H9 (cell line): ENCODE measurements around the gene OGFR. TPM values are rescaled to one million over a fixed set of nuclear protein-coding genes. Genes with fewer than 3 reads are reported as not detected.

ENCODE experiments used
- DNase-seq: peaks from one replicate; pipeline ENCODE4 v3.0.0-alpha.2; 2017
- H2AFZ ChIP-seq: one replicate; pipeline ENCODE4 v1.6.1; 2013; ENCODE audit warnings: mild to moderate bottlenecking, low read length, control low read depth, moderate library complexity
- H2AK5ac ChIP-seq: 2 replicates; pipeline ENCODE4 v1.6.1; 2013; ENCODE audit warnings: low read length, control low read depth, mixed read lengths; ENCODE audit not compliant: insufficient read length
- H2BK120ac ChIP-seq: one replicate; pipeline ENCODE4 v1.6.1; 2013; ENCODE audit warnings: low read depth, mild to moderate bottlenecking, low read length, control low read depth, inconsistent platforms; ENCODE audit not compliant: poor library complexity, severe bottlenecking
- H2BK12ac ChIP-seq: 2 replicates; pipeline ENCODE4 v1.6.1; 2013; ENCODE audit warnings: low read length, control low read depth, mixed read lengths, low read depth; ENCODE audit not compliant: insufficient read length
- H2BK15ac ChIP-seq: 2 replicates; pipeline ENCODE4 v1.6.1; 2013; ENCODE audit warnings: low read depth, low read length, control low read depth
- H2BK20ac ChIP-seq: one replicate; pipeline ENCODE4 v1.6.1; 2013; ENCODE audit warnings: low read depth, mild to moderate bottlenecking, low read length, control low read depth, inconsistent platforms; ENCODE audit not compliant: poor library complexity, severe bottlenecking
- H2BK5ac ChIP-seq: 2 replicates; pipeline ENCODE4 v1.6.1; 2013; ENCODE audit warnings: low read length, control low read depth, mixed read lengths; ENCODE audit not compliant: insufficient read length
- H3K14ac ChIP-seq: 2 replicates; pipeline ENCODE4 v1.6.1; 2013; ENCODE audit warnings: low read length, control low read depth; ENCODE audit not compliant: insufficient read depth
- H3K18ac ChIP-seq: 2 replicates; pipeline ENCODE4 v1.6.1; 2013; ENCODE audit warnings: low read depth, mild to moderate bottlenecking, mixed read lengths, low read length, control low read depth; ENCODE audit not compliant: insufficient read length
- H3K23ac ChIP-seq: 2 replicates; pipeline ENCODE4 v1.6.1; 2013; ENCODE audit warnings: low read length, control low read depth, mixed read lengths, low read depth; ENCODE audit not compliant: insufficient read length
- H3K23me2 ChIP-seq: 2 replicates; pipeline ENCODE4 v1.6.1; 2013; ENCODE audit warnings: low read depth, mild to moderate bottlenecking, mixed read lengths, low read length, control low read depth; ENCODE audit not compliant: insufficient read length, poor library complexity, severe bottlenecking
- H3K27ac ChIP-seq: 2 replicates; pipeline ENCODE4 v1.5.1; 2013; ENCODE audit warnings: low read length, control low read depth, mixed read lengths, low read depth; ENCODE audit not compliant: insufficient read length
- H3K27me3 ChIP-seq: 2 replicates; pipeline ENCODE4 v1.6.1; 2013; ENCODE audit warnings: low read length, control low read depth, inconsistent platforms; ENCODE audit not compliant: insufficient read depth
- H3K4ac ChIP-seq: 2 replicates; pipeline ENCODE4 v1.6.1; 2013; ENCODE audit warnings: low read depth, mild to moderate bottlenecking, control low read depth, inconsistent platforms, low read length, moderate library complexity
- H3K4me1 ChIP-seq: 2 replicates; pipeline ENCODE4 v1.6.1; 2013; ENCODE audit warnings: low read length, control low read depth, inconsistent platforms; ENCODE audit not compliant: insufficient read depth
- H3K4me2 ChIP-seq: 2 replicates; pipeline ENCODE4 v1.6.1; 2013; ENCODE audit warnings: low read length, control low read depth, mixed read lengths; ENCODE audit not compliant: insufficient read length, insufficient read depth
- H3K56ac ChIP-seq: 2 replicates; pipeline ENCODE4 v1.6.1; 2013; ENCODE audit warnings: low read depth, mild to moderate bottlenecking, mixed read lengths, low read length, control low read depth; ENCODE audit not compliant: insufficient read length
- H3K79me1 ChIP-seq: 2 replicates; pipeline ENCODE4 v1.6.1; 2013; ENCODE audit warnings: low read depth, mild to moderate bottlenecking, moderate library complexity, low read length, control low read depth, inconsistent platforms; ENCODE audit not compliant: insufficient read depth, poor library complexity, severe bottlenecking
- H3K79me2 ChIP-seq: 2 replicates; pipeline ENCODE4 v1.6.1; 2013; ENCODE audit warnings: low read length, control low read depth, inconsistent platforms; ENCODE audit not compliant: insufficient read depth
- H3K9ac ChIP-seq: 2 replicates; pipeline ENCODE4 v1.6.1; 2013; ENCODE audit warnings: low read length, control low read depth, mixed read lengths; ENCODE audit not compliant: insufficient read length; ENCODE audit errors: extremely low read depth
- H3K9me3 ChIP-seq: one replicate; pipeline ENCODE4 v1.6.1; 2013; ENCODE audit warnings: low read depth, low read length, inconsistent platforms; ENCODE audit not compliant: control insufficient read depth
- H3T11ph ChIP-seq: one replicate; pipeline ENCODE4 v1.6.1; 2013; ENCODE audit warnings: mild to moderate bottlenecking, low read length, control low read depth, inconsistent platforms
- H4K20me1 ChIP-seq: one replicate; pipeline ENCODE4 v1.6.1; 2013; ENCODE audit not compliant: control insufficient read depth, insufficient read length, insufficient read depth
- H4K5ac ChIP-seq: 2 replicates; pipeline ENCODE4 v1.6.1; 2013; ENCODE audit warnings: low read depth, mild to moderate bottlenecking, mixed read lengths, low read length, control low read depth; ENCODE audit not compliant: insufficient read length
- H4K8ac ChIP-seq: replicated peaks from 2 replicates; pipeline ENCODE4 v1.6.1; 2013; ENCODE audit warnings: low read length, control low read depth, mixed read lengths, low read depth; ENCODE audit not compliant: insufficient read length
- H4K91ac ChIP-seq: 2 replicates; pipeline ENCODE4 v1.6.1; 2013; ENCODE audit warnings: low read depth, mild to moderate bottlenecking, moderate library complexity, mixed read lengths, low read length, control low read depth; ENCODE audit not compliant: insufficient read length
- H3K27ac Mint-ChIP-seq, 3 experiments: 2 replicates in 2 of 3; 3 replicates in 1 of 3; pipeline ENCODE4 v1.8.0; 2020 to 2021; ENCODE audit warnings: mixed read lengths in 3 of 3, mild to moderate bottlenecking in 1 of 3, moderate library complexity in 1 of 3
- H3K27me3 Mint-ChIP-seq: 2 replicates; pipeline ENCODE4 v1.8.0; 2021; ENCODE audit warnings: low read depth, mild to moderate bottlenecking, moderate library complexity, mixed read lengths
- H3K36me3 Mint-ChIP-seq, 3 experiments: 2 replicates in 2 of 3; 3 replicates in 1 of 3; pipeline ENCODE4 v1.8.0; 2020 to 2021; ENCODE audit warnings: low read depth in 3 of 3, mixed read lengths in 3 of 3; ENCODE audit not compliant: insufficient read depth in 1 of 3
- H3K4me1 Mint-ChIP-seq, 2 experiments: 2 replicates each; pipeline ENCODE4 v1.8.0; 2020; ENCODE audit warnings: mixed read lengths in 2 of 2
- H3K4me3 Mint-ChIP-seq, 2 experiments: 2 replicates in 1 of 2; 3 replicates in 1 of 2; pipeline ENCODE4 v1.8.0; 2020 to 2021; ENCODE audit warnings: mild to moderate bottlenecking in 2 of 2, mixed read lengths in 2 of 2, moderate library complexity in 1 of 2
- H3K9me3 Mint-ChIP-seq, 2 experiments: 2 replicates in 1 of 2; 3 replicates in 1 of 2; pipeline ENCODE4 v1.8.0; 2020; ENCODE audit warnings: mild to moderate bottlenecking in 2 of 2, mixed read lengths in 2 of 2, moderate library complexity in 1 of 2
- WGBS: extraction: QIAGEN DNeasy Blood & Tissue Kit; methylation state at CpG from one replicate; pipeline ENCODE4 v1.1.7; 2013; ENCODE audit warnings: missing lambda C conversion rate, low lambda C conversion rate, mixed read lengths; ENCODE audit not compliant: insufficient read length; ENCODE audit errors: extremely low coverage; 5-methylcytosine and 5-hydroxymethylcytosine counted together
- total RNA-seq: library from RNA; stranded (reverse); gene quantifications from 2 replicates; pipeline ENCODE4 v1.2.1, GENCODE V29; 2021
- TF ChIP-seq, protein P1 (sequence below): fragments of 200-600 bp; sonication (generic); conservative IDR thresholded peaks from 3 replicates; pipeline ENCODE4 v1.8.0; 2021; ENCODE audit warnings: antibody characterized with exemption, mild to moderate bottlenecking

The OGFR gene
- total RNA-seq, 1 experiment from 2014 or later, result 33.1 TPM

GRCh38 chr20:62841705-62842212 is 37.1 kb downstream of the OGFR start:
- Histone ChIP-seq H3K23ac (no peak overlapping the region), H2BK120ac (no peak overlapping the region), H4K91ac (no peak overlapping the region), H3K4me2 (no peak overlapping the region), H3K79me2 (no peaks in the 10 kb centered on the region), H3K9me3 (no peaks in the 10 kb centered on the region), H4K5ac (no peak overlapping the region), H3K79me1 (no peaks in the 10 kb centered on the region), H3K4ac (no peak overlapping the region), H3K23me2 (no peaks in the 10 kb centered on the region), H2BK5ac (no peak overlapping the region), H4K8ac (no peak overlapping the region), H2AFZ (no peak overlapping the region), H3T11ph (no peak overlapping the region), H2BK12ac (no peak overlapping the region), H2BK15ac (no peak overlapping the region), H3K56ac (no peak overlapping the region), H3K27me3 (no peaks in the 10 kb centered on the region), H2AK5ac (no peak overlapping the region), H3K14ac (no peak overlapping the region), H3K27ac (no peak overlapping the region), H3K4me1 (no peaks in the 10 kb centered on the region), H3K18ac (no peak overlapping the region), H3K9ac (no peak overlapping the region), H2BK20ac (no peak overlapping the region), H4K20me1 (no peaks in the 10 kb centered on the region)
- TF ChIP-seq, protein P1, sequence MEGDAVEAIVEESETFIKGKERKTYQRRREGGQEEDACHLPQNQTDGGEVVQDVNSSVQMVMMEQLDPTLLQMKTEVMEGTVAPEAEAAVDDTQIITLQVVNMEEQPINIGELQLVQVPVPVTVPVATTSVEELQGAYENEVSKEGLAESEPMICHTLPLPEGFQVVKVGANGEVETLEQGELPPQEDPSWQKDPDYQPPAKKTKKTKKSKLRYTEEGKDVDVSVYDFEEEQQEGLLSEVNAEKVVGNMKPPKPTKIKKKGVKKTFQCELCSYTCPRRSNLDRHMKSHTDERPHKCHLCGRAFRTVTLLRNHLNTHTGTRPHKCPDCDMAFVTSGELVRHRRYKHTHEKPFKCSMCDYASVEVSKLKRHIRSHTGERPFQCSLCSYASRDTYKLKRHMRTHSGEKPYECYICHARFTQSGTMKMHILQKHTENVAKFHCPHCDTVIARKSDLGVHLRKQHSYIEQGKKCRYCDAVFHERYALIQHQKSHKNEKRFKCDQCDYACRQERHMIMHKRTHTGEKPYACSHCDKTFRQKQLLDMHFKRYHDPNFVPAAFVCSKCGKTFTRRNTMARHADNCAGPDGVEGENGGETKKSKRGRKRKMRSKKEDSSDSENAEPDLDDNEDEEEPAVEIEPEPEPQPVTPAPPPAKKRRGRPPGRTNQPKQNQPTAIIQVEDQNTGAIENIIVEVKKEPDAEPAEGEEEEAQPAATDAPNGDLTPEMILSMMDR, result no peak
- Mint-ChIP-seq H3K9me3 (no peaks in the 10 kb centered on the region), H3K36me3 (peaks cover 16 to 60% (median 55%) of the 10 kb centered on the region in 3 experiments; a peak in 6 of 7 replicates), H3K27ac (peak overlapping the region in 1 of 3 experiments; percentile 9; a peak in 1 of 7 replicates), H3K4me3 (no peak overlapping the region), H3K4me1 (peaks cover 10 to 19% of the 10 kb centered on the region in 2 experiments), H3K27me3 (no peaks in the 10 kb centered on the region)
- DNase-seq, result no peak
- no CpG with 5 or more reads among the region's 16 CpGs for WGBS
